GM23248 (cell line): ENCODE measurements around the gene PSPC1. TPM values are rescaled to one million over a fixed set of nuclear protein-coding genes. Genes with fewer than 3 reads are reported as not detected.
"Not testable (repeated sequence)": the region's sequence is repeated elsewhere in the genome, so short reads cannot be mapped to it uniquely, and the experiment has no call there.

ENCODE experiments used
- DNase-seq: peaks from one replicate; pipeline ENCODE4 v3.0.0-alpha.2; 2015
- H2AFZ ChIP-seq: fragments of 200-600 bp; sonication (generic); 2 replicates; pipeline ENCODE4 v1.6.1; 2016; ENCODE audit warnings: antibody characterized with exemption
- H3F3A ChIP-seq: fragments of 200-600 bp; sonication (generic); 2 replicates; pipeline ENCODE4 v1.6.1; 2016; ENCODE audit warnings: mild to moderate bottlenecking, antibody characterized with exemption, mixed run types; ENCODE audit not compliant: insufficient read depth
- H3K27ac ChIP-seq: fragments of 200-600 bp; sonication (generic); 2 replicates; pipeline ENCODE4 v1.5.1; 2016; ENCODE audit warnings: mild to moderate bottlenecking
- H3K27me3 ChIP-seq: fragments of 200-600 bp; sonication (generic); replicated peaks from 2 replicates; pipeline ENCODE4 v1.6.1; 2016; ENCODE audit warnings: mild to moderate bottlenecking; ENCODE audit not compliant: insufficient read depth
- H3K36me3 ChIP-seq: fragments of 200-600 bp; sonication (generic); 2 replicates; pipeline ENCODE4 v1.6.1; 2016; ENCODE audit warnings: low read depth, mild to moderate bottlenecking
- H3K4me1 ChIP-seq: fragments of 200-600 bp; sonication (generic); 2 replicates; pipeline ENCODE4 v1.6.1; 2016; ENCODE audit warnings: mild to moderate bottlenecking; ENCODE audit not compliant: insufficient read depth
- H3K4me2 ChIP-seq: fragments of 200-600 bp; sonication (generic); one replicate; pipeline ENCODE4 v1.6.1; 2016; ENCODE audit warnings: mild to moderate bottlenecking; ENCODE audit not compliant: unreplicated experiment
- H3K4me3 ChIP-seq: fragments of 200-600 bp; sonication (generic); 2 replicates; pipeline ENCODE4 v1.5.1; 2016; ENCODE audit warnings: mild to moderate bottlenecking
- H3K79me2 ChIP-seq: fragments of 200-600 bp; sonication (generic); 2 replicates; pipeline ENCODE4 v1.6.1; 2016; ENCODE audit warnings: mild to moderate bottlenecking; ENCODE audit not compliant: insufficient read depth
- H3K9ac ChIP-seq: fragments of 200-600 bp; sonication (generic); 2 replicates; pipeline ENCODE4 v1.6.1; 2016; ENCODE audit warnings: mild to moderate bottlenecking
- H3K9me2 ChIP-seq: fragments of 200-600 bp; sonication (generic); 2 replicates; pipeline ENCODE4 v1.6.1; 2016; ENCODE audit warnings: mixed run types, mild to moderate bottlenecking, moderate library complexity; ENCODE audit not compliant: insufficient read depth
- H3K9me3 ChIP-seq: fragments of 200-600 bp; sonication (generic); one replicate; pipeline ENCODE4 v1.6.1; 2017; ENCODE audit warnings: low read depth
- H4K20me1 ChIP-seq: fragments of 200-600 bp; sonication (generic); 2 replicates; pipeline ENCODE4 v1.6.0; 2016; ENCODE audit not compliant: insufficient read depth
- EZH2 ChIP-seq: fragments of 200-600 bp; sonication (generic); IDR thresholded peaks from 2 replicates; pipeline ENCODE4 v1.6.1; 2018; ENCODE audit warnings: antibody characterized with exemption, mild to moderate bottlenecking; ENCODE audit not compliant: insufficient read depth, poor library complexity, severe bottlenecking
- EZH2phosphoT487 ChIP-seq: fragments of 200-600 bp; sonication (generic); IDR thresholded peaks from 2 replicates; pipeline ENCODE4 v1.6.1; 2018; ENCODE audit warnings: antibody characterized with exemption, moderate library complexity, mild to moderate bottlenecking, low read depth; ENCODE audit not compliant: insufficient read depth
- WGBS, 2 experiments: methylation state at CpG; one replicate each; pipeline ENCODE4 v1.1.6; 2015 to 2017; ENCODE audit warnings: low lambda C conversion rate in 2 of 2, low coverage in 1 of 2; ENCODE audit errors: missing lambda C conversion rate in 2 of 2; 5-methylcytosine and 5-hydroxymethylcytosine counted together
- in situ Hi-C: fragments of 300-500 bp; cut with MboI; formaldehyde crosslinking; loops from 2 replicates; pipeline ENCODE4 v1.15.0; 2020
- polyA plus RNA-seq: library from polyadenylated mRNA; unstranded; fragments of >200 nt; fragmentation: Nextera tagmentation; extraction: Ambion mirVana; gene quantifications from 2 replicates; pipeline ENCODE4 v1.2.1, GENCODE V29; 2016
- total RNA-seq: library from RNA; depleted of rRNA; stranded (reverse); fragments of >200 nt; shearing (Covaris generic); gene quantifications from 2 replicates; pipeline ENCODE4 v1.2.3, GENCODE V29; 2014

The PSPC1 gene
- total and polyA plus RNA-seq, 2 experiments from 2014 or later: 17.2 to 27.9 TPM

GRCh38 chr13:19781526-19781925, 1.2 kb downstream of the PSPC1 start:
- Histone ChIP-seq H3K36me3 (no peaks in the 10 kb centered on the region), H3K4me1 (no peaks in the 10 kb centered on the region), H3K9ac (peak overlapping the region; percentile 97), H2AFZ (peak overlapping the region; percentile 86), H3K27ac (peak overlapping the region; percentile 92), H3K9me3 (no peaks in the 10 kb centered on the region), H4K20me1 (no peaks in the 10 kb centered on the region), H3K79me2 (peaks cover 37% of the 10 kb centered on the region), H3F3A (peaks cover 7% of the 10 kb centered on the region; the same call in 1 of the 2 replicates), H3K4me3 (peak overlapping the region; percentile 94), H3K9me2 (no peaks in the 10 kb centered on the region), H3K4me2 (peak overlapping the region; percentile 84), H3K27me3 (no peaks in the 10 kb centered on the region)
- in situ Hi-C loops: no loop called here
- 4 to 12% methylated on average over 9 of the region's 9 CpGs for WGBS, 2 experiments
- DNase-seq: peak; percentile 15
- TF ChIP-seq EZH2phosphoT487 (no peak), EZH2 (no peak)

GRCh38 chr13:19780753-19781418, 1.9 kb downstream of the PSPC1 start:
- H2AFZ ChIP-seq, H3K9me3 ChIP-seq, H3K27ac ChIP-seq, H3K4me1 ChIP-seq, H4K20me1 ChIP-seq, H3K36me3 ChIP-seq, H3K9me2 ChIP-seq, DNase-seq, in situ Hi-C loops, H3F3A ChIP-seq, H3K27me3 ChIP-seq: not testable (repeated sequence)
- 95 to 98% methylated on average over 20 to 22 of the region's 22 CpGs for WGBS, 2 experiments
- Histone ChIP-seq H3K9ac (peak overlapping the region; percentile 97; the same call in 1 of the 2 replicates), H3K4me2 (peak overlapping the region; percentile 84), H3K79me2 (peaks cover 43% of the 10 kb centered on the region), H3K4me3 (peak overlapping the region; percentile 94)

DNA sequence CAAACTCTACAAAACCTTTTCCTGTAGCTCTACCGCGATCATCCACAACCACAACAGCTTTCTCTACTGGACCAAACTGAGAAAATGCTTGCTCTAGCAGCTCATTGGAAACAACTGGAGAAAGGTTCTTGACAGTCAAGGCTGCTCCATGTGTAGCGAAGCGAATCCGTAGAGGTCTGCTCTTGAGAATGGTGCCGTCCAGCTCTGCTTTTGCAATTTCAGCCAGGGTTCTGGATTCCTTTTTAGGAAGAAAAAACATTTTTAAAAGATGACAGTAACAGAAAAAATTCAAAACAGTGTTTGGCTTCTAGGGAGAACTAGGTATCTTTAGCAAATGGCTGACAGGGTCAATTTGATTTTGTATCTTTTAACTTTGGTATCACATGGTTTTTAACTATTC, 10.4 kb downstream of the PSPC1 start:
- Histone ChIP-seq H2AFZ (no peak overlapping the region), H3K27me3 (no peaks in the 10 kb centered on the region)
- in situ Hi-C loops: no loop called here

DNA sequence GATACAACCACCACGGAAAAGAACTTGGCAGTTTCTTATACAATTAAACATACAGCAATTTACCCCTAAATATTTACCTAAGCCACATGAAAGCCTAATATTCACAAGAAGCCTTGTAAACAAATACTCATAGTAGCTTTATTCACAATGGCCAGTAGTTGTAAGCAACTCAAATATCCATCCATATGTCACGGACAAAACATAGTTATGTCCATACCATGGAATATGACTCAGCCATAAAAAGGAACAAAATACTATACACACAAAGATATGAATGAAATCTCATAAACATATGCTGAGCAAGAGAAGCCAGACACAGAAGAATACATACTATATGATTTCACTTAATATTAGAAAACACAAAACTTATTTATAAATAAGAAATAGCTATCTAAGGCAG, 12.9 kb downstream of the PSPC1 start:
- Histone ChIP-seq H2AFZ (no peak overlapping the region), H3K9ac (no peak overlapping the region), H3K36me3 (peaks cover 23% of the 10 kb centered on the region), H3K9me3 (no peaks in the 10 kb centered on the region), H3K4me3 (no peak overlapping the region), H3K9me2 (no peaks in the 10 kb centered on the region), H3K27ac (no peak overlapping the region), H3K4me1 (no peaks in the 10 kb centered on the region), H3F3A (no peaks in the 10 kb centered on the region), H3K27me3 (no peaks in the 10 kb centered on the region), H3K79me2 (peaks cover 100% of the 10 kb centered on the region), H4K20me1 (no peaks in the 10 kb centered on the region), H3K4me2 (no peak overlapping the region)
- TF ChIP-seq EZH2phosphoT487 (no peak), EZH2 (no peak)
- in situ Hi-C loops: no loop called here
- 96 to 97% methylated on average over 2 of the region's 2 CpGs for WGBS, 2 experiments
- DNase-seq: no peak

More for the DNA sequence above, 10.4 kb downstream of the PSPC1 start:
- no peaks in the 10 kb centered on the region for H3F3A ChIP-seq
- peak; percentile 2 for DNase-seq
- no peaks in the 10 kb centered on the region for H3K4me1 ChIP-seq
- no peaks in the 10 kb centered on the region for H3K9me2 ChIP-seq
- WGBS, 2 experiments: 96 to 98% methylated on average over 6 of the region's 6 CpGs
- H3K27ac ChIP-seq: no peak overlapping the region
- H3K79me2 ChIP-seq: peaks cover 100% of the 10 kb centered on the region
- H3K36me3 ChIP-seq: peaks cover 23% of the 10 kb centered on the region
- no peak overlapping the region for H3K4me3 ChIP-seq
- no peak overlapping the region for H3K9ac ChIP-seq
- TF ChIP-seq EZH2phosphoT487 (no peak), EZH2 (no peak)
- peaks cover 6% of the 10 kb centered on the region; the same call in 1 of the 2 replicates for H4K20me1 ChIP-seq
- H3K4me2 ChIP-seq: no peak overlapping the region
- no peaks in the 10 kb centered on the region for H3K9me3 ChIP-seq
